Breast epithelium (tissue), 3 donors: Measurements from ENCODE around the gene EHD4.

ENCODE experiments used
- CTCF ChIP-seq, 3 donors: fragments of 450-650 bp; IDR thresholded peaks; one replicate each; pipeline ENCODE4 v1.5.1; 2016 to 2017; ENCODE audit warnings: antibody characterized with exemption in 3 of 3, mild to moderate bottlenecking in 3 of 3, moderate library complexity in 3 of 3
- POLR2A ChIP-seq: fragments of 450-650 bp; IDR thresholded peaks from one replicate; pipeline ENCODE4 v1.6.1; 2016; ENCODE audit warnings: antibody characterized with exemption, mild to moderate bottlenecking, moderate library complexity
- POLR2AphosphoS5 ChIP-seq, 3 donors: sonication (generic); formaldehyde crosslinking; IDR thresholded peaks; one replicate each; pipeline ENCODE4 v1.6.1; 2017; ENCODE audit warnings: antibody characterized with exemption in 3 of 3

- TF ChIP-seq POLR2AphosphoS5 (IDR thresholded peaks at IDR 0.05) = peak in 2 of 3 donors; percentile 26 to 53
- TF ChIP-seq POLR2A = no peak
- TF ChIP-seq CTCF (IDR thresholded peaks at IDR 0.05) = no peak
These were observed 27.9 kb downstream of the EHD4 start for GRCh38 chr15:41944313-41944940.
